ENCODE data around the gene PER3.

The PER3 gene

DNA sequence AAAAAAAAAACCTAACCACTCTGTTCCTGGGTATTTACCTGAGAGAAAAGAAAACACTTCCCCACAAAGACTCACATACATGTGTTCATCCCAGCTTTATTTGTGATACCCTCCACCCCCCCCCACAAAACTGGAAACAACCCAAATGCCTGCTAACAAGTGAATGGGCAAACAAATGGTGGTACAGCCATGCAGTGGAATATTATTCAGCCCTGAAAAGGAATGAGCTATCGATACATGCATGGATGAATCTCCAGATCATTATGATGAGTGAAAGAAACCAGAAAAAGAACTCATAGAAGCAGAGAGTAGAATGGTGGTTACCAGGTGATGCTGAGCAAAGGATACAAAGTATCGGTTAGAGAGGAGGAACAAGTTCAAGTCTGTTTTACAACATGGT, 106.8 kb downstream of the PER3 start:
- TF ChIP-seq TAF1 (IDR thresholded peaks at IDR 0.05; ENCODE audit: borderline replicate concordance, insufficient read depth, low read length) (no peak), POLR2AphosphoS5 (IDR thresholded peaks at IDR 0.05; ENCODE audit: low read depth, low read length) (no peak), FOXP2 (optimal IDR thresholded peaks at IDR 0.05; ENCODE audit: borderline replicate concordance, extremely low read depth, extremely low read length, insufficient read depth) (no peak), SIN3A (IDR thresholded peaks at IDR 0.05; ENCODE audit: borderline replicate concordance, insufficient read depth, low read length) (no peak)
- TF ChIP-seq, protein P1, sequence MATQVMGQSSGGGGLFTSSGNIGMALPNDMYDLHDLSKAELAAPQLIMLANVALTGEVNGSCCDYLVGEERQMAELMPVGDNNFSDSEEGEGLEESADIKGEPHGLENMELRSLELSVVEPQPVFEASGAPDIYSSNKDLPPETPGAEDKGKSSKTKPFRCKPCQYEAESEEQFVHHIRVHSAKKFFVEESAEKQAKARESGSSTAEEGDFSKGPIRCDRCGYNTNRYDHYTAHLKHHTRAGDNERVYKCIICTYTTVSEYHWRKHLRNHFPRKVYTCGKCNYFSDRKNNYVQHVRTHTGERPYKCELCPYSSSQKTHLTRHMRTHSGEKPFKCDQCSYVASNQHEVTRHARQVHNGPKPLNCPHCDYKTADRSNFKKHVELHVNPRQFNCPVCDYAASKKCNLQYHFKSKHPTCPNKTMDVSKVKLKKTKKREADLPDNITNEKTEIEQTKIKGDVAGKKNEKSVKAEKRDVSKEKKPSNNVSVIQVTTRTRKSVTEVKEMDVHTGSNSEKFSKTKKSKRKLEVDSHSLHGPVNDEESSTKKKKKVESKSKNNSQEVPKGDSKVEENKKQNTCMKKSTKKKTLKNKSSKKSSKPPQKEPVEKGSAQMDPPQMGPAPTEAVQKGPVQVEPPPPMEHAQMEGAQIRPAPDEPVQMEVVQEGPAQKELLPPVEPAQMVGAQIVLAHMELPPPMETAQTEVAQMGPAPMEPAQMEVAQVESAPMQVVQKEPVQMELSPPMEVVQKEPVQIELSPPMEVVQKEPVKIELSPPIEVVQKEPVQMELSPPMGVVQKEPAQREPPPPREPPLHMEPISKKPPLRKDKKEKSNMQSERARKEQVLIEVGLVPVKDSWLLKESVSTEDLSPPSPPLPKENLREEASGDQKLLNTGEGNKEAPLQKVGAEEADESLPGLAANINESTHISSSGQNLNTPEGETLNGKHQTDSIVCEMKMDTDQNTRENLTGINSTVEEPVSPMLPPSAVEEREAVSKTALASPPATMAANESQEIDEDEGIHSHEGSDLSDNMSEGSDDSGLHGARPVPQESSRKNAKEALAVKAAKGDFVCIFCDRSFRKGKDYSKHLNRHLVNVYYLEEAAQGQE (IDR thresholded peaks at IDR 0.05; ENCODE audit: insufficient read depth in 1 of 2, low read depth in 2 of 2, low read length in 2 of 2) = no peak

DNA sequence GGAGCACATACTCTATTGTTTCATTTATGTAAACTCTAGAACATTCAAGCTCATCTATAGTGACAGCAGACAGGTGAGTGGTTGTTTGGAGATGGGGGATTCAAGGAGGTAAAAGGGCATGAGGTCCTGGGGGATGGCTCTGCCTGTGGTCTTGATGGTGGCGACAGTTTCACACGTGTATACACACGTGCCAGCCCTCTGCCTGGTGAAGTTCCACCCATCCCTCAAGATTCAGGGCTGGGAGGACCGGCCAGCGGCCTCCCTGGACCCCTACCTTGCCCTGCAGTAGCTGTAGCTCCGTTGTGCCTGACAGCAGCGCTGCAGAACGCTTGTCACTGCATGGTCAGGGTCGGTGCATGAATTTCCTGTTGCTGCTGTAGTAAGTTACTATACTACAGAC, 107.7 kb downstream of the PER3 start:
- TF ChIP-seq, protein P1 (IDR thresholded peaks at IDR 0.05; ENCODE audit: insufficient read depth in 1 of 2, low read depth in 2 of 2, low read length in 2 of 2) = no peak
- TF ChIP-seq FOXP2 (optimal IDR thresholded peaks at IDR 0.05; ENCODE audit: borderline replicate concordance, extremely low read depth, extremely low read length, insufficient read depth) (no peak), POLR2AphosphoS5 (IDR thresholded peaks at IDR 0.05; ENCODE audit: low read depth, low read length) (no peak), TAF1 (IDR thresholded peaks at IDR 0.05; ENCODE audit: borderline replicate concordance, insufficient read depth, low read length) (no peak), SIN3A (IDR thresholded peaks at IDR 0.05; ENCODE audit: borderline replicate concordance, insufficient read depth, low read length) (no peak)

DNA sequence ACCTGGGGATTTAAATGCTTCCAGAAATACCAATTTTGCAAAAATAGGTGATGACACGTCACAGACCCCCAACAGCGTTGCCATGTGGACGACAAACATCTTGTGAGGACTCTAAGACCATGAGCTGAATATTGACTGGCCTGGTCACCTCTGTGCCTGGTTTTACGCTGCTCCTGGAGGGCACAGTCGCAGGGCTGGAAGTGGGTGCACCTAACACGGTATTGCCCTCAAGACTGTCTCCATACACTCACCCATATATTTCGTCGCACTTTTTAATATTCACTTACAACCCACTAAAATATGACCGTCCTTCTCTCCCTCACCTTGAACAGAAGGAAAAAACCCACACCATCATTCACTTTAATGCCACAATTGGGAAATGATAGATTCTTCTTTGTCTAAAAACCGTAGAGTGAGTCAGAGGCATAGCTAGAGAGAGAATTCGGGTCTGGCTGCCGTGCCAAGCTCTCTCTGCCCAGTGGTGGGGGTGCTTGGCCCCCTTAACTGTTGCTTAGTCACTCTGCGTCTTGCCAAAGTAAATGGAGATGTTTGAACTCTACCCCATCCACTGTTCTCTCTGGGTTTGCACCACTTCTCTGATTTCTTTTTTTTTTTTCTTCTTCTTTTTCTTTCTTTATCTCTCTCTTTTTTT, 109.6 kb downstream of the PER3 start:
- TF ChIP-seq POLR2AphosphoS5 (IDR thresholded peaks at IDR 0.05; ENCODE audit: low read depth, low read length) (no peak), TAF1 (IDR thresholded peaks at IDR 0.05; ENCODE audit: borderline replicate concordance, insufficient read depth, low read length) (no peak), SIN3A (IDR thresholded peaks at IDR 0.05; ENCODE audit: borderline replicate concordance, insufficient read depth, low read length) (no peak), FOXP2 (optimal IDR thresholded peaks at IDR 0.05; ENCODE audit: borderline replicate concordance, extremely low read depth, extremely low read length, insufficient read depth) (no peak)
- TF ChIP-seq, protein P1 (IDR thresholded peaks at IDR 0.05; ENCODE audit: insufficient read depth in 1 of 2, low read depth in 2 of 2, low read length in 2 of 2) = no peak
